ENCODE measurements around the gene PLCB1.
"Not testable (repeated sequence)": the region's sequence is repeated elsewhere in the genome, so short reads cannot be mapped to it uniquely, and the experiment has no call there.

PLCB1 gene

GRCh38 chr20:8421981-8422380, 289.9 kb downstream of the PLCB1 start:
- DNase-seq, result no peak

GRCh38 chr20:8423482-8423881, 291.4 kb downstream of the PLCB1 start:
- no peak for DNase-seq

GRCh38 chr20:8424010-8424409, 291.9 kb downstream of the PLCB1 start:
- no peak for DNase-seq

GRCh38 chr20:8425016-8425415, 292.9 kb downstream of the PLCB1 start:
- DNase-seq, result no peak

GRCh38 chr20:8425802-8426201, 293.7 kb downstream of the PLCB1 start:
- DNase-seq, result no peak

GRCh38 chr20:8427419-8428040, 295.5 kb downstream of the PLCB1 start:
- DNase-seq, result no peak

GRCh38 chr20:8428988-8429387, 296.9 kb downstream of the PLCB1 start:
- no peak for DNase-seq

GRCh38 chr20:8431538-8432434, 299.7 kb downstream of the PLCB1 start:
- DNase-seq, result no peak

- no peak for DNase-seq
These were observed 300.5 kb downstream of the PLCB1 start for GRCh38 chr20:8432435-8433148.

- DNase-seq, result no peak
These were observed 301.2 kb downstream of the PLCB1 start for GRCh38 chr20:8433291-8433690.

GRCh38 chr20:8434326-8434876, 302.3 kb downstream of the PLCB1 start:
- no peak for DNase-seq

GRCh38 chr20:8435285-8436035, 303.4 kb downstream of the PLCB1 start:
- no peak for DNase-seq

GRCh38 chr20:8436938-8437337, 304.9 kb downstream of the PLCB1 start:
- not testable (repeated sequence) for DNase-seq

GRCh38 chr20:8438748-8439147, 306.7 kb downstream of the PLCB1 start:
- no peak for DNase-seq

- no peak for DNase-seq
These were observed 311.5 kb downstream of the PLCB1 start for GRCh38 chr20:8443464-8444072.

- no peak for DNase-seq
These were observed 315.4 kb downstream of the PLCB1 start for GRCh38 chr20:8447262-8448120.

GRCh38 chr20:8449123-8449522, 317.1 kb downstream of the PLCB1 start:
- DNase-seq, result no peak

- no peak for DNase-seq
These were observed 322.2 kb downstream of the PLCB1 start for GRCh38 chr20:8454137-8454712.

GRCh38 chr20:8456765-8457164, 324.7 kb downstream of the PLCB1 start:
- no peak for DNase-seq

GRCh38 chr20:8457978-8458377, 325.9 kb downstream of the PLCB1 start:
- DNase-seq, result no peak

GRCh38 chr20:8461186-8461585, 329.1 kb downstream of the PLCB1 start:
- DNase-seq, result no peak
